ENCODE measurements around the gene OXLD1.

DNA sequence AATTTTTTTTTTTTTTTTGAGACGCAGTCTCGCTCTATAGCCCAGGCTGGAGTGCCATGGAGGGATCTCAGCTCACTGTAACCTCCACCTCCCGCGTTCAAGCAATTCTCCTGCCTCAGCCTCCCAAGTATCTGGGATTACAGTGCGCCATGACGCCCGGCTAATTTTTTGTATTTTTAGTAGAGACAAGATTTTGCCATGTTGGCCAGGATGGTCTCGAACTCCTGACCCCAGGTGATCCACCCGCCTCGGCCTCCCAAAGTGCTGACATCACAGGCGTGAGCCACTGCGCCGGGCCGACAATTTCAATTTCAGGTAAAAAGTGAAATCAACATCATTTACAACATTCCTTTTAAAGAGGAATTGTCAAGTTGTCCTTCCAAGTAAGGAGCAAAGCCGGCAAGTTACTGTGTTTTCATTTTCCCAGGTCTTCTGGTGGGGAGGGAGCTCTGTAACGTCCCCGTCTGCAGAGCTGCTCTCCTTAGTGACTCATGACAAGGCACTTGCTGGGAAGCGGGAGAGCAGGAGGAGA is 30.4 kb downstream of the OXLD1 start:
- TF ChIP-seq, protein P1, sequence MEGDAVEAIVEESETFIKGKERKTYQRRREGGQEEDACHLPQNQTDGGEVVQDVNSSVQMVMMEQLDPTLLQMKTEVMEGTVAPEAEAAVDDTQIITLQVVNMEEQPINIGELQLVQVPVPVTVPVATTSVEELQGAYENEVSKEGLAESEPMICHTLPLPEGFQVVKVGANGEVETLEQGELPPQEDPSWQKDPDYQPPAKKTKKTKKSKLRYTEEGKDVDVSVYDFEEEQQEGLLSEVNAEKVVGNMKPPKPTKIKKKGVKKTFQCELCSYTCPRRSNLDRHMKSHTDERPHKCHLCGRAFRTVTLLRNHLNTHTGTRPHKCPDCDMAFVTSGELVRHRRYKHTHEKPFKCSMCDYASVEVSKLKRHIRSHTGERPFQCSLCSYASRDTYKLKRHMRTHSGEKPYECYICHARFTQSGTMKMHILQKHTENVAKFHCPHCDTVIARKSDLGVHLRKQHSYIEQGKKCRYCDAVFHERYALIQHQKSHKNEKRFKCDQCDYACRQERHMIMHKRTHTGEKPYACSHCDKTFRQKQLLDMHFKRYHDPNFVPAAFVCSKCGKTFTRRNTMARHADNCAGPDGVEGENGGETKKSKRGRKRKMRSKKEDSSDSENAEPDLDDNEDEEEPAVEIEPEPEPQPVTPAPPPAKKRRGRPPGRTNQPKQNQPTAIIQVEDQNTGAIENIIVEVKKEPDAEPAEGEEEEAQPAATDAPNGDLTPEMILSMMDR (conservative IDR thresholded peaks at IDR 0.05; ENCODE audit: low read depth, low read length) = no peak
- no peak for TF ChIP-seq EZH2 (IDR thresholded peaks at IDR 0.05; ENCODE audit: borderline replicate concordance, low read depth, low read length, poor library complexity, severe bottlenecking)

Data from A673 (cell line).